PC-9 (cell line): ENCODE measurements around the gene KIF26A.

ENCODE experiments used
- EZH2 ChIP-seq: fragments of 200-600 bp; sonication (generic); IDR thresholded peaks from 2 replicates; pipeline ENCODE4 v1.8.0; 2017; ENCODE audit warnings: antibody characterized with exemption, low read depth
- TF ChIP-seq, protein P1 (sequence below): fragments of 200-600 bp; sonication (generic); conservative IDR thresholded peaks from 2 replicates; pipeline ENCODE4 v1.6.1; 2017; ENCODE audit warnings: mixed run types, antibody characterized with exemption, mild to moderate bottlenecking, moderate library complexity

DNA sequence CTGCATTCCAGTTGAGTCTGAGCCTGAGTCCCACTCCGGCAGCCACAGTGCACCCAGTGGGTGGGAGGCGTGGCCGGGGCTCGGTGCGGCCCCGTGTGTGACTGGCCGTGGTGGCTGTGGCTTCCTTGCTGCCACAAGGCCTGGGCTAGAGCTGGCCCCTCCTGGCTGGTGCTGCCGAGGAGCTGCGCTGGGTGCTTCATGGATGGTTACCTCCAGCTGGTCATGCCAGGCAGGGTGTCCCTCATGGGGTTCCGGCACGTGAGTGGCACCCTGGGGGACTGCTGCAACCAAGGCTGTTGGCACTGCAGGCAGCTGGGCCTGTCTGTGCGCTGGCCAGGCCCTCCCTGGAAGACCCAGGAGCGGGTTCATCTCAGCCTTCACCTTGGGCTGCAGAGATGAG, 62.7 kb downstream of the KIF26A start:
- TF ChIP-seq, protein P1, sequence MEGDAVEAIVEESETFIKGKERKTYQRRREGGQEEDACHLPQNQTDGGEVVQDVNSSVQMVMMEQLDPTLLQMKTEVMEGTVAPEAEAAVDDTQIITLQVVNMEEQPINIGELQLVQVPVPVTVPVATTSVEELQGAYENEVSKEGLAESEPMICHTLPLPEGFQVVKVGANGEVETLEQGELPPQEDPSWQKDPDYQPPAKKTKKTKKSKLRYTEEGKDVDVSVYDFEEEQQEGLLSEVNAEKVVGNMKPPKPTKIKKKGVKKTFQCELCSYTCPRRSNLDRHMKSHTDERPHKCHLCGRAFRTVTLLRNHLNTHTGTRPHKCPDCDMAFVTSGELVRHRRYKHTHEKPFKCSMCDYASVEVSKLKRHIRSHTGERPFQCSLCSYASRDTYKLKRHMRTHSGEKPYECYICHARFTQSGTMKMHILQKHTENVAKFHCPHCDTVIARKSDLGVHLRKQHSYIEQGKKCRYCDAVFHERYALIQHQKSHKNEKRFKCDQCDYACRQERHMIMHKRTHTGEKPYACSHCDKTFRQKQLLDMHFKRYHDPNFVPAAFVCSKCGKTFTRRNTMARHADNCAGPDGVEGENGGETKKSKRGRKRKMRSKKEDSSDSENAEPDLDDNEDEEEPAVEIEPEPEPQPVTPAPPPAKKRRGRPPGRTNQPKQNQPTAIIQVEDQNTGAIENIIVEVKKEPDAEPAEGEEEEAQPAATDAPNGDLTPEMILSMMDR: no peak
- no peak for TF ChIP-seq EZH2
